D721Med (cell line): ENCODE measurements around the gene MYLK4.

Experiments
- DNase-seq: peaks from one replicate; pipeline ENCODE4 v3.0.0; 2011; ENCODE audit warnings: low spot score; ENCODE audit not compliant: insufficient read length
- FAIRE-seq: peaks from 2 replicates; lab custom pipeline; 2011; peaks lifted over from hg19 to GRCh38; lab: Jason Lieb, UNC
- CTCF ChIP-seq: IDR thresholded peaks from 2 replicates; pipeline ENCODE4 v1.5.1; 2012; ENCODE audit warnings: mild to moderate bottlenecking, control low read depth; ENCODE audit not compliant: insufficient read depth; ENCODE audit errors: missing control alignments

The MYLK4 gene

DNA sequence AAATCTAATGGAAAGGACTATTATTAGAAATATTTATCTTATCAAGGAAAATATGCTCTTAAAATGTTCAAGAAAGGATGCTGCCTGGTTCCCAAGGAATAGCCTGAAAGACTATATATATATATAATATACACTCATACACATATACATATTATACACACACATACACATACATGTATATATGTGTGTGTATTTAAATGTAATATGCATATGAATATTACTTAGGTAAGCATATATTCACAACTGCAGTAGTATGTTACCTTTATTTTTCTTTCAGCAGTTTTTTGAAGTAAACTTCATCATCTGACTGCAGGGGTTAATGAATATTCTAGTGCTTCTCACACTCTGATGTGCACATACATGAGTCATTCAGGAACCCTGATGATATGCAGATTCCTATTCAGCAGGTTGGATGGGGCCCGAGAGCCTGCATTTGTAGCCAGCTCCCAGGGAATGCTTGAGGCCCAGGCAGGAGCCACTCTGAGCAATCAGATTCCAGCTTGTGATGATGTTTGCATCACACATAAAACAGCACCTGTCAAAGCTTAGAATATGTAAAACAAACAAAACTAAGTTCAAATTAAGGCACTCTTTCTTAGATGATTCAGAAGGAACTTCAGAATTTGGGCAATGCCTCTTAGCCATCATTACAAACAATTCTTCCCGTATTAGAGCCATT lies 16.1 kb downstream of the MYLK4 start:
- FAIRE-seq = no peak
- TF ChIP-seq CTCF = no peak
- DNase-seq = no peak

DNA sequence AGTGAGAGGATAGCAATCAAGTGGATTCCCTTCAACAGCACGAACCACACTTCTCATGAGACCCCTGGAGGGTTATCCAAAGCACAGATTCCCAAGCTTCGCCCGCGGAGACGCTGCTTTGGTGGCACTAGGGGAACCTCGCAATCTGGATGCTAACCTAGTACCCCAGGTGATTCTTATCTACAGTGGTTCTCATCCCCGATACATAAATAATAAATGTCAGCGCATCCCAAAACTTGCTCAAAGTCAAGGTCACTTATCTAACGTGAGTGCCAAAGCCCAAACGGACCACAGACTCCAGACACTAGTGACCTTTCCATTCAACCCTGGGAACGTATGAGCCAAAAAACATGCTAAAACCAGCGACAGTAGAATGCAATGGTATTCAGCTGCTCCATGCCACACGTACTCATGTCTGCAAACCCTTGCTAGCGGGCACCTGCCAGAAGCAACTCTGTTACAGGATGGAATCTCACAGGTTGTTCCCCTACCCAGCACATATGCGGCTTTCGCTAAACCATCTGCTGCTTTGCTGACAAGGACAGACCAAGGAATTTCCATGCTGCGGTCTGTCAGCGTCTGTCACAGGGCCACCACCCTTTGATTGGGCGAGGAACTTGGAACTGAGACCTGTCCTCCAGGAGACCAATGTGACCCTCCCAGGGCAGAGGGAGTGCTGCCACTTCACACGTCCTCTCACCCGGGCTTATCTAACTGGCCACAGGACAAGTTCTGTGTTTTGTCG lies 16.8 kb downstream of the MYLK4 start:
- FAIRE-seq (no peak), DNase-seq (no peak)

DNA sequence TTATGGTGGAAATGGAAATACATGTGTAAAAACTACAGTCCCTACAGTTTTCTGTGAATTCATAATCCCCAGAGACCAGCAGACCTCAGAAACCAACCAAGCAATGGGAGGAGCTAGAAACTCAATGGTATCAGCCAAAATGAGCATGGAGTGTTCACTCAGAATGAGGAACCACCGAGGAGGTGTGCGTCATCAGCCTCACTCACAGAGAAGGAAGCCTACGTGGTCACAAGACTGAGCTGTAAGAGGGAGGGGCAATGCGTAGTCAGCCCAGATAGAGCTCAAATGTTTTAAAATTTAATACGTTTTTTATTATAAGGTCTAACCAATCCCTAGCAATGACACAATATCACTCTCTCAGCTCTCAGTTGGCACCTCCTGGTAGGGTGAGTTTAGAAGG lies 17.4 kb downstream of the MYLK4 start:
- DNase-seq (no peak), FAIRE-seq (no peak)
- TF ChIP-seq CTCF = no peak

More for the DNA sequence above, 16.8 kb downstream of the MYLK4 start:
- TF ChIP-seq CTCF = no peak

DNA sequence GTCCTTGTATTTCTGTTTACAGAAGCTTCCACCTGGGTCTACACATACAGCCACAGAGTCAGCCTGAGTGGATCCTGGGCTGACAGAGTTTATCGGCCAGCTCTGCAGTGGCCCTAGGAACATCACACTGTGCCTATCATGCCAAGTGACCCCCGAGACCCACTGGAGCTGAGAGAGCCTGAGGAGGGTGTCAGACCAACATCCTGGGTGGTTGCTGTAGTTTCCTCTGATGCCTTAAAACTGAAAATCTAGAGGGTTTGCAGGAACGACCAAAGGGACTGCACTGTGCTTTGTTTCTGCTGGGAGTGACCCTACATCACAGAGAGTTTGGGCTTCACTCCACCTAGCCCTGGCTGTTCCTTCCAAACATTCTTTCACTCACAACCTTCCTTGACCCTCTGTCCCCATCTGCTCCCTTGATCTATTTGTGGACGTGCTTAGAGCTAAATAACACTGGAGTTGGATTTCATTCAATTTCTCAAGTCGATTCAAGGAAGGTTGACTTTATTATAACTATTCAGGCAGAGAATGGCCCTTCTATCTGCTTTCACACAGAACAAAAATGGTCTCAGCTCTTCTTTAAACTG lies 18.1 kb downstream of the MYLK4 start:
- no peak for DNase-seq
- TF ChIP-seq CTCF = no peak
- no peak for FAIRE-seq

GRCh38 chr6:2731281-2731909 lies 19.3 kb downstream of the MYLK4 start:
- FAIRE-seq = no peak
- DNase-seq = no peak
- no peak for TF ChIP-seq CTCF

DNA sequence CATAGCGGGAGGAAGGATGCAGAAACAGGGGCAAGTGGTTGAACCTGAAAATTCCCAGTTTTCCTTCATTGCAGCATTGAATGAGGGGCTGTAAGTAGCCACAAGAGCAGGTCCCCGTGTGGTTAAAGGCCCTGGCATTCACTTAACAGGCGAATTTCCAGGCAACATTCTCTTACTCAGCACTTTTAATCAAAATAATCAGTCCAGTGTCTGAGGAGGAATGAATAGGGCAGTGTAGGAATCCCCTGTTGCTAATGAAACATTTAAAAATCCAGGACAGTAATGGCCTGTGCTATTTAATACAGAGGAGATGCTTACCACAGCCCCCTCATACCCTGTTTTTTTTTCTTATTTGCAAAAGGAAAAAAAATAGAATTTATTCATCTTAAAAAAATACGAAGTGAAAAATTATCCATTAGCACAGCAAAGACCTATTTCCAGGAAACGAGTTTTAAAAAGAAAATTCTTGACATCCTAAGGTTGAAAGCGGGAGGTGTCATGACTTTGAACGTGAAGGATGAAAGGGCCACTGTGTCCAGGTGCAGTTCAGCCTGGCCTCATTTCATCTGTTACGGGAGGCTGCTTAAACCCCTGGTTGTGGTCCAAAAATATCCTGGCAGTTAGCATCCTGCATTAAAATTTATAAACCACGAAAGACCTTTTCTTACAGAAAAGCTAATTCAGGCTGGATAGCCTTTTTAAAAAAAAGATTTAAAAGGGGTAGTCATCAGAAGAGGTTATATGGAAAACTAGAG lies 20.2 kb downstream of the MYLK4 start:
- FAIRE-seq (no peak), DNase-seq (no peak)
- no peak for TF ChIP-seq CTCF
